ENCODE results near the gene DSTN. TPM values are rescaled to one million over a fixed set of nuclear protein-coding genes. Genes with fewer than 3 reads are reported as not detected.

Gene DSTN
- total RNA-seq, 1 donor from 2014 or later: 91.9 TPM

GRCh38 chr20:17579369-17580039, 9.6 kb downstream of the DSTN start:
- Mint-ChIP-seq H3K4me1 (peaks cover 6% of the 10 kb centered on the region), H3K36me3 (ENCODE audit: low read depth) (peaks cover 3% of the 10 kb centered on the region), H3K27me3 (ENCODE audit: low read depth) (no peaks in the 10 kb centered on the region), H3K27ac (ENCODE audit: unreplicated experiment) (no peak overlapping the region), H3K4me3 (no peak overlapping the region), H3K9me3 (no peaks in the 10 kb centered on the region)
- TF ChIP-seq, protein P1, sequence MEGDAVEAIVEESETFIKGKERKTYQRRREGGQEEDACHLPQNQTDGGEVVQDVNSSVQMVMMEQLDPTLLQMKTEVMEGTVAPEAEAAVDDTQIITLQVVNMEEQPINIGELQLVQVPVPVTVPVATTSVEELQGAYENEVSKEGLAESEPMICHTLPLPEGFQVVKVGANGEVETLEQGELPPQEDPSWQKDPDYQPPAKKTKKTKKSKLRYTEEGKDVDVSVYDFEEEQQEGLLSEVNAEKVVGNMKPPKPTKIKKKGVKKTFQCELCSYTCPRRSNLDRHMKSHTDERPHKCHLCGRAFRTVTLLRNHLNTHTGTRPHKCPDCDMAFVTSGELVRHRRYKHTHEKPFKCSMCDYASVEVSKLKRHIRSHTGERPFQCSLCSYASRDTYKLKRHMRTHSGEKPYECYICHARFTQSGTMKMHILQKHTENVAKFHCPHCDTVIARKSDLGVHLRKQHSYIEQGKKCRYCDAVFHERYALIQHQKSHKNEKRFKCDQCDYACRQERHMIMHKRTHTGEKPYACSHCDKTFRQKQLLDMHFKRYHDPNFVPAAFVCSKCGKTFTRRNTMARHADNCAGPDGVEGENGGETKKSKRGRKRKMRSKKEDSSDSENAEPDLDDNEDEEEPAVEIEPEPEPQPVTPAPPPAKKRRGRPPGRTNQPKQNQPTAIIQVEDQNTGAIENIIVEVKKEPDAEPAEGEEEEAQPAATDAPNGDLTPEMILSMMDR (conservative IDR thresholded peaks at IDR 0.05): no peak
- DNase-seq (ENCODE audit: low read depth, low spot score): no peak

DNA sequence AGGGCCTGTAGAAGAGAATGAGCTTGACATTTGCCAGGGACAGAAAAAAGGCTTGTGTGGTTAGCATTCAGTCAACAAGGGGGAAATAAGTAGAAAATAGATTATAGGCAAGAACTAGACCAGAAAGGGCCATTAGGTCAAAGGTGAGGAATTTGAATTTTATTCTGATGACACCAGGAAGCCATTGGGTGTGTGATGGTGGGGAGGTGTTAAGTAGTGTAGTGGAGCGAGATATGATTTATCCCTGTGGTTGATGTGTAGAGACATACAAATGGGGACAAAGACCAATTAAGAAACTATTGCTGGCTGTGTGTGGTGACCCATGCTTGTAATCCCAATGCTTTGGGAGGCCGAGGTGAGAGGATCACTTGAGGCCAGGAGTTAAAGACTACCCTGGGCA, 11.0 kb downstream of the DSTN start:
- TF ChIP-seq, protein P1 (conservative IDR thresholded peaks at IDR 0.05): no peak
- Mint-ChIP-seq H3K36me3 (ENCODE audit: low read depth) (peaks cover 3% of the 10 kb centered on the region), H3K27ac (ENCODE audit: unreplicated experiment) (no peak overlapping the region), H3K4me1 (peaks cover 6% of the 10 kb centered on the region), H3K9me3 (no peaks in the 10 kb centered on the region), H3K27me3 (ENCODE audit: low read depth) (no peaks in the 10 kb centered on the region), H3K4me3 (no peak overlapping the region)
- DNase-seq (ENCODE audit: low read depth, low spot score): no peak

DNA sequence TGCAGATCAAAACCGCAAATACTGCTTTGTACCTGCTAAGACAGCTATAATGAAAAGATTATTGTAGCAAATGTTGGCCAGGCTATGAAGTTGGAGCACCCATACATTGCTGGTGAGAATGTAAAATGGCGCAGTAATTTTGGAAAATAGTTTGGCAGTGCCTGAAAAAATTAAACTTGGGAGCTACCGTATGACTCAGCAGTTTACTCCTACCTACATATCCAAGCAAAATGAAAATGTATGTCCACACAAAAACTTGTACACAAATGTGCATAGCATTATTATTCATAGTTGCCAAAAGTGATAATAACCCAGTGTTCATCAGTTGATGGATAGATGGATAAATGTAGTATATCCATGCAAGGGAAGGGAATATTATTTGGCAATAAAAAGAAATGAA, 13.3 kb downstream of the DSTN start:
- DNase-seq (ENCODE audit: low read depth, low spot score): no peak
- no peaks in the 10 kb centered on the region for H3K36me3 Mint-ChIP-seq (ENCODE audit: low read depth)
- H3K27ac Mint-ChIP-seq (ENCODE audit: unreplicated experiment): no peak overlapping the region
- no peaks in the 10 kb centered on the region for H3K9me3 Mint-ChIP-seq
- TF ChIP-seq, protein P1 (conservative IDR thresholded peaks at IDR 0.05): no peak
- H3K4me1 Mint-ChIP-seq: peaks cover 8% of the 10 kb centered on the region
- H3K27me3 Mint-ChIP-seq (ENCODE audit: low read depth): no peaks in the 10 kb centered on the region
- no peak overlapping the region for H3K4me3 Mint-ChIP-seq

GRCh38 chr20:17584689-17585088, 14.8 kb downstream of the DSTN start:
- no peaks in the 10 kb centered on the region for H3K27me3 Mint-ChIP-seq (ENCODE audit: low read depth)
- no peak for DNase-seq (ENCODE audit: low read depth, low spot score)
- no peak overlapping the region for H3K27ac Mint-ChIP-seq (ENCODE audit: unreplicated experiment)
- TF ChIP-seq, protein P1 (conservative IDR thresholded peaks at IDR 0.05): no peak
- H3K4me1 Mint-ChIP-seq: peaks cover 9% of the 10 kb centered on the region
- no peaks in the 10 kb centered on the region for H3K36me3 Mint-ChIP-seq (ENCODE audit: low read depth)
- no peak overlapping the region for H3K4me3 Mint-ChIP-seq
- H3K9me3 Mint-ChIP-seq: no peaks in the 10 kb centered on the region

GRCh38 chr20:17586250-17586649, 16.4 kb downstream of the DSTN start:
- Mint-ChIP-seq H3K27ac (ENCODE audit: unreplicated experiment) (no peak overlapping the region), H3K36me3 (ENCODE audit: low read depth) (no peaks in the 10 kb centered on the region), H3K9me3 (no peaks in the 10 kb centered on the region), H3K4me3 (no peak overlapping the region), H3K4me1 (peaks cover 14% of the 10 kb centered on the region), H3K27me3 (ENCODE audit: low read depth) (no peaks in the 10 kb centered on the region)
- TF ChIP-seq, protein P1 (conservative IDR thresholded peaks at IDR 0.05): no peak
- no peak for DNase-seq (ENCODE audit: low read depth, low spot score)
